Liver (tissue), 3 donors: ENCODE data around the gene ZNF280B.

ENCODE experiments used
- FOXA1 ChIP-seq: IDR thresholded peaks from 2 replicates; pipeline ENCODE4 v1.6.1; 2016; ENCODE audit warnings: antibody characterized with exemption
- GABPA ChIP-seq, 2 donors: IDR thresholded peaks in 1 of 2; conservative IDR thresholded peaks in 1 of 2; 2 replicates each; pipeline ENCODE4 v1.6.1; 2016; ENCODE audit warnings: antibody characterized with exemption in 2 of 2, mild to moderate bottlenecking in 1 of 2, moderate library complexity in 1 of 2
- RAD21 ChIP-seq, 2 donors: IDR thresholded peaks; 2 replicates each; pipeline ENCODE4 v1.6.1; 2016; ENCODE audit warnings: antibody characterized with exemption in 2 of 2, mild to moderate bottlenecking in 2 of 2
- REST ChIP-seq: IDR thresholded peaks from 2 replicates; pipeline ENCODE4 v1.6.1; 2016; ENCODE audit warnings: antibody characterized with exemption, mild to moderate bottlenecking
- RXRA ChIP-seq, 2 donors: IDR thresholded peaks; 2 replicates each; pipeline ENCODE4 v1.6.1; 2017 to 2018; ENCODE audit warnings: antibody characterized with exemption in 2 of 2, mild to moderate bottlenecking in 1 of 2
- SP1 ChIP-seq: IDR thresholded peaks from 2 replicates; pipeline ENCODE4 v1.6.1; 2018; ENCODE audit warnings: antibody characterized with exemption, mild to moderate bottlenecking
- TAF1 ChIP-seq: conservative IDR thresholded peaks from 2 replicates; pipeline ENCODE4 v1.6.1; 2016; ENCODE audit warnings: antibody characterized with exemption, mild to moderate bottlenecking
- TF ChIP-seq, protein P1 (sequence below): fragments of 150-350 bp; IDR thresholded peaks from 2 replicates; pipeline ENCODE4 v1.5.1; 2017; ENCODE audit warnings: improper control_type of control experiment, low read depth, low read length; ENCODE audit not compliant: missing input control
- TF ChIP-seq, protein P2 (sequence below): IDR thresholded peaks from 2 replicates; pipeline ENCODE4 v1.6.1; 2016; ENCODE audit warnings: antibody characterized with exemption
- donor health status: healthy.
- donor health status: healthy.

DNA sequence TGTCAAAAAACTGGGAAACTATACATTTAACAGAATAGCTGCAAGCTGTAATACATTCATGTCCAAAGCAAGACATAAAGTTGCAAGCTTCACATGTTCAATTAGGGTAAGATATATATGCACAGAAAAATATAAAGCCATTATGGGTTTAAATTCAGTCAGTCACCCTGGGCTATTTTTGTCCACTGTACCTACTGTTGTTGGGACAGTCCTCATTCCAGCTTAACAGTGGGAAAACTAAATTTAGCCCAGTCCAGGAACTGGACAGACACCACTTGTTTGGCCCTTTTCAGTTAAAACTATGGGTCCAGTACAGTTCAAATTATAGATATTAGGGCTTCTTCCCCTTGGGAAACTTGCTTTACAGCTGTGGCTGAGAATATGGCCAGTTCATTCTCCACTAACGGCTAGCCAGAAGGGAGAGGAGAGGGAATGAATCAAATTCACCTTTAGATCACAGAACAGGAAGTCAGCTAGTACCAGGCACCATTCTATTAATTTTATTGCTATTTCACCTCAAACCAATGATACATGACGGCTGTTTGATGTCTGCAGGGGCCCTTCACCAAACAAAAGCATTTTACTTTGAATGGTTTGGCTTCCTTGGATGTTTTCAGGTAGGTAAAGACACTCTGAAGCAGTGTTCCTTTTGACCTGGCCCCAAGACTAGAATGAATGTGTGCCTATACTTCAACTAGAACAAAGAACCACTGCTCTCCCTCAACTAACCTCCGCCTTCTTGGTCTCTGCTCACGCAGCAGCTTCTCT is 22.2 kb downstream of the ZNF280B start:
- TF ChIP-seq, protein P1, sequence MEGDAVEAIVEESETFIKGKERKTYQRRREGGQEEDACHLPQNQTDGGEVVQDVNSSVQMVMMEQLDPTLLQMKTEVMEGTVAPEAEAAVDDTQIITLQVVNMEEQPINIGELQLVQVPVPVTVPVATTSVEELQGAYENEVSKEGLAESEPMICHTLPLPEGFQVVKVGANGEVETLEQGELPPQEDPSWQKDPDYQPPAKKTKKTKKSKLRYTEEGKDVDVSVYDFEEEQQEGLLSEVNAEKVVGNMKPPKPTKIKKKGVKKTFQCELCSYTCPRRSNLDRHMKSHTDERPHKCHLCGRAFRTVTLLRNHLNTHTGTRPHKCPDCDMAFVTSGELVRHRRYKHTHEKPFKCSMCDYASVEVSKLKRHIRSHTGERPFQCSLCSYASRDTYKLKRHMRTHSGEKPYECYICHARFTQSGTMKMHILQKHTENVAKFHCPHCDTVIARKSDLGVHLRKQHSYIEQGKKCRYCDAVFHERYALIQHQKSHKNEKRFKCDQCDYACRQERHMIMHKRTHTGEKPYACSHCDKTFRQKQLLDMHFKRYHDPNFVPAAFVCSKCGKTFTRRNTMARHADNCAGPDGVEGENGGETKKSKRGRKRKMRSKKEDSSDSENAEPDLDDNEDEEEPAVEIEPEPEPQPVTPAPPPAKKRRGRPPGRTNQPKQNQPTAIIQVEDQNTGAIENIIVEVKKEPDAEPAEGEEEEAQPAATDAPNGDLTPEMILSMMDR: no peak
- TF ChIP-seq, protein P2, sequence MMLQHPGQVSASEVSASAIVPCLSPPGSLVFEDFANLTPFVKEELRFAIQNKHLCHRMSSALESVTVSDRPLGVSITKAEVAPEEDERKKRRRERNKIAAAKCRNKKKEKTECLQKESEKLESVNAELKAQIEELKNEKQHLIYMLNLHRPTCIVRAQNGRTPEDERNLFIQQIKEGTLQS: no peak
- TF ChIP-seq RXRA (IDR thresholded peaks at IDR 0.05) (no peak), GABPA (IDR thresholded peaks at IDR 0.05 in 1 of 2, conservative IDR thresholded peaks at IDR 0.05 in 1 of 2) (no peak), REST (no peak), FOXA1 (no peak), SP1 (no peak), TAF1 (no peak), RAD21 (IDR thresholded peaks at IDR 0.05) (no peak)
